GM12878 (cell line): ENCODE measurements around the gene NPDC1. TPM values are rescaled to one million over a fixed set of nuclear protein-coding genes. Genes with fewer than 3 reads are reported as not detected.

Experiments
- ATAC-seq: fragments of 200-7000 bp; cut with Tn5 transposase; 3 replicates; pipeline ENCODE4 v1.9.1; 2020; ENCODE audit warnings: mild to moderate bottlenecking, moderate library complexity
- BruUV-seq: library from RNA; stranded (reverse); fragments of 400-500 nt; replicated peaks from 2 replicates; lab custom pipeline; 2021; lab: Mats Ljungman, UMichigan
- CTCF ChIA-PET: fragments of 300-600 bp; sonication (Branson Sonifier 250); formaldehyde crosslinking; extraction: SDS; loops from one replicate; lab custom pipeline; 2021; ENCODE audit warnings: inconsistent platforms; lab: Yijun Ruan, JAX
- POLR2A ChIA-PET: fragments of 350-600 bp; formaldehyde crosslinking; extraction: SDS; loops from one replicate; lab custom pipeline; 2021; ENCODE audit warnings: inconsistent platforms; lab: Charles Lee
- RAD21 ChIA-PET: fragments of 300-600 bp; sonication (Branson Sonifier 250); formaldehyde crosslinking; loops from one replicate; lab custom pipeline; 2023; ENCODE audit warnings: antibody characterized with exemption; ENCODE audit not compliant: unreplicated experiment; lab: Charles Lee
- SMC1A ChIA-PET: fragments of 300-600 bp; sonication (Branson Sonifier 250); formaldehyde crosslinking; loops from one replicate; lab custom pipeline; 2023; ENCODE audit not compliant: unreplicated experiment, uncharacterized antibody; lab: Charles Lee
- DNase-seq: peaks from one replicate; pipeline ENCODE4 v3.0.0-alpha.2; 2011; ENCODE audit warnings: low read depth, low spot score
- FAIRE-seq: peaks from 3 replicates; lab custom pipeline; 2011; peaks lifted over from hg19 to GRCh38; lab: Jason Lieb, UNC
- H2AFZ ChIP-seq: 2 replicates; pipeline ENCODE4 v1.6.0; 2011; ENCODE audit warnings: low read depth, low read length, control low read depth; ENCODE audit not compliant: control insufficient read depth
- H3K27ac ChIP-seq: 2 replicates; pipeline ENCODE4 v1.5.1; 2011; ENCODE audit warnings: control low read depth; ENCODE audit not compliant: control insufficient read depth, insufficient read depth
- H3K27me3 ChIP-seq, 2 experiments: replicated peaks in 1 of 2; 2 replicates each; pipeline versions ENCODE4 v1.6.0 to v1.6.1; 2011; ENCODE audit warnings: low read length in 1 of 2; ENCODE audit not compliant: control insufficient read depth in 2 of 2, insufficient read depth in 2 of 2
- H3K36me3 ChIP-seq, 2 experiments: 2 replicates each; pipeline ENCODE4 v1.5.1; 2011; ENCODE audit warnings: low read length in 1 of 2; ENCODE audit not compliant: control insufficient read depth in 2 of 2, insufficient read depth in 2 of 2
- H3K4me1 ChIP-seq: 2 replicates; pipeline ENCODE4 v1.6.1; 2011; ENCODE audit warnings: mild to moderate bottlenecking, low read length, moderate library complexity, mixed read lengths; ENCODE audit not compliant: control insufficient read depth, insufficient read depth
- H3K4me2 ChIP-seq: 2 replicates; pipeline ENCODE4 v1.6.0; 2011; ENCODE audit warnings: control low read depth; ENCODE audit not compliant: control insufficient read depth, insufficient read depth
- H3K4me3 ChIP-seq: fragments of 200-600 bp; sonication (generic); 2 replicates; pipeline ENCODE4 v1.5.1; 2016
- H3K79me2 ChIP-seq: 2 replicates; pipeline ENCODE4 v1.6.0; 2011; ENCODE audit warnings: low read length; ENCODE audit not compliant: control insufficient read depth, insufficient read depth
- H3K9ac ChIP-seq: 2 replicates; pipeline ENCODE4 v1.8.0; 2011; ENCODE audit warnings: low read length, control low read depth, mixed read lengths; ENCODE audit not compliant: control insufficient read depth, insufficient read depth
- H3K9me3 ChIP-seq: replicated peaks from 3 replicates; pipeline ENCODE4 v1.5.1; 2011; ENCODE audit warnings: mild to moderate bottlenecking, low read length; ENCODE audit not compliant: control insufficient read depth, insufficient read depth
- H4K20me1 ChIP-seq: 2 replicates; pipeline ENCODE4 v1.6.0; 2011; ENCODE audit not compliant: control insufficient read depth, insufficient read depth
- BACH1 ChIP-seq: fragments of 450-650 bp; IDR thresholded peaks from 2 replicates; pipeline ENCODE4 v1.6.1; 2017; ENCODE audit warnings: mild to moderate bottlenecking, borderline replicate concordance
- CHD2 ChIP-seq: IDR thresholded peaks from 2 replicates; pipeline ENCODE4 v1.6.1; 2011; ENCODE audit warnings: low read depth, low read length, improper control_type of control experiment, borderline replicate concordance
- CHD4 ChIP-seq: fragments of 200-600 bp; sonication (generic); IDR thresholded peaks from 2 replicates; pipeline ENCODE4 v1.6.1; 2016; ENCODE audit warnings: mild to moderate bottlenecking
- GATAD2B ChIP-seq: fragments of 450-650 bp; conservative IDR thresholded peaks from 2 replicates; pipeline ENCODE4 v1.6.1; 2017; ENCODE audit warnings: low read depth, mild to moderate bottlenecking, moderate library complexity
- HCFC1 ChIP-seq: fragments of 150-350 bp; IDR thresholded peaks from 2 replicates; pipeline ENCODE4 v1.6.1; 2014; ENCODE audit warnings: low read length
- JUNB ChIP-seq: IDR thresholded peaks from 2 replicates; pipeline ENCODE4 v1.6.1; 2016; ENCODE audit warnings: antibody characterized with exemption, mild to moderate bottlenecking
- MEF2A ChIP-seq: IDR thresholded peaks from 2 replicates; pipeline ENCODE4 v1.6.1; 2011; ENCODE audit warnings: low read depth, mild to moderate bottlenecking, low read length, moderate library complexity; ENCODE audit not compliant: insufficient read depth
- MYC ChIP-seq: IDR thresholded peaks from 2 replicates; pipeline ENCODE4 v1.6.1; 2011; ENCODE audit warnings: mild to moderate bottlenecking, low read length, moderate library complexity, inconsistent platforms; ENCODE audit not compliant: insufficient read depth, insufficient replicate concordance, insufficient read length, severe bottlenecking
- PAX5 ChIP-seq: IDR thresholded peaks from 2 replicates; pipeline ENCODE4 v1.6.1; 2011; ENCODE audit warnings: low read depth, low read length, borderline replicate concordance
- RELA ChIP-seq: fragments of 450-650 bp; IDR thresholded peaks from 2 replicates; pipeline ENCODE4 v1.8.0; 2014; ENCODE audit warnings: borderline replicate concordance; ENCODE audit not compliant: partially characterized antibody
- ZNF687 ChIP-seq: fragments of 450-650 bp; IDR thresholded peaks from 2 replicates; pipeline ENCODE4 v1.6.1; 2017; ENCODE audit warnings: mild to moderate bottlenecking, moderate library complexity
- ZSCAN29 ChIP-seq: fragments of 450-650 bp; IDR thresholded peaks from 2 replicates; pipeline ENCODE4 v1.6.1; 2017; ENCODE audit warnings: mild to moderate bottlenecking, moderate library complexity
- WGBS: methylation state at CpG from one replicate; pipeline ENCODE4 v1.1.6; 2016; ENCODE audit warnings: low lambda C conversion rate; ENCODE audit not compliant: insufficient replicate concordance, insufficient coverage; ENCODE audit errors: missing lambda C conversion rate; 5-methylcytosine and 5-hydroxymethylcytosine counted together
- in situ Hi-C: fragments of 300-500 bp; cut with MboI; formaldehyde crosslinking; loops from 9 replicates; pipeline ENCODE4 v1.14.3; 2018; ENCODE audit warnings: mixed read lengths
- intact Hi-C: fragments of 100-400 bp; cut with micrococcal nuclease; formaldehyde crosslinking; loops from one replicate; pipeline ENCODE4 v1.14.2; 2022; ENCODE audit not compliant: unreplicated experiment
- polyA plus RNA-seq, 11 experiments: library from polyadenylated mRNA; depleted of rRNA in 4 of 11; unstranded in 6 of 11; stranded (reverse) in 5 of 11; fragments of >200 nt; fragmentation: Nextera tagmentation in 4 of 11; fragmentation: Illumina TruSeq in 1 of 11; extraction: Ambion mirVana in 4 of 11; extraction: Trizol in 1 of 11; gene quantifications; 1 replicate in 1 of 11; 2 replicates in 10 of 11; pipeline versions ENCODE4 v1.2.1 to v1.2.3, GENCODE V29; 2011 to 2016; ENCODE audit warnings: inconsistent platforms in 2 of 11, missing spikeins in 2 of 11, low read depth in 1 of 11
- total RNA-seq, 4 experiments: library from RNA; depleted of rRNA in 3 of 4; stranded (reverse); fragments of >200 nt in 3 of 4; fragmentation: Illumina TruSeq in 1 of 4; extraction: Trizol in 1 of 4; gene quantifications; 2 replicates each; pipeline versions ENCODE4 v1.2.1 to v1.2.3, GENCODE V29; 2013 to 2021
- TF ChIP-seq, protein P1 (sequence below): fragments of 450-650 bp; conservative IDR thresholded peaks from 2 replicates; pipeline ENCODE4 v1.6.1; 2017; ENCODE audit warnings: mild to moderate bottlenecking, moderate library complexity

NPDC1 gene
- total and polyA plus RNA-seq, 10 of the 15 experiments (the other 5 are each of a cell fraction or from before 2014, with no cell fraction given) = 0.04 to 1.7 (median 0.77) TPM; not detected in 2

- TF ChIP-seq, protein P1, sequence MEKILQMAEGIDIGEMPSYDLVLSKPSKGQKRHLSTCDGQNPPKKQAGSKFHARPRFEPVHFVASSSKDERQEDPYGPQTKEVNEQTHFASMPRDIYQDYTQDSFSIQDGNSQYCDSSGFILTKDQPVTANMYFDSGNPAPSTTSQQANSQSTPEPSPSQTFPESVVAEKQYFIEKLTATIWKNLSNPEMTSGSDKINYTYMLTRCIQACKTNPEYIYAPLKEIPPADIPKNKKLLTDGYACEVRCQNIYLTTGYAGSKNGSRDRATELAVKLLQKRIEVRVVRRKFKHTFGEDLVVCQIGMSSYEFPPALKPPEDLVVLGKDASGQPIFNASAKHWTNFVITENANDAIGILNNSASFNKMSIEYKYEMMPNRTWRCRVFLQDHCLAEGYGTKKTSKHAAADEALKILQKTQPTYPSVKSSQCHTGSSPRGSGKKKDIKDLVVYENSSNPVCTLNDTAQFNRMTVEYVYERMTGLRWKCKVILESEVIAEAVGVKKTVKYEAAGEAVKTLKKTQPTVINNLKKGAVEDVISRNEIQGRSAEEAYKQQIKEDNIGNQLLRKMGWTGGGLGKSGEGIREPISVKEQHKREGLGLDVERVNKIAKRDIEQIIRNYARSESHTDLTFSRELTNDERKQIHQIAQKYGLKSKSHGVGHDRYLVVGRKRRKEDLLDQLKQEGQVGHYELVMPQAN = 0 out of 2 replicates have a peak, but pooled peaks have one; percentile 65
- peak; percentile 2 for TF ChIP-seq MYC
- 0 out of 2 replicates have a peak, but pooled peaks have one; percentile 48 for TF ChIP-seq GATAD2B
- TF ChIP-seq BACH1 = 0 out of 2 replicates have a peak, but pooled peaks have one; percentile 25
- 0 out of 2 replicates have a peak, but pooled peaks have one; percentile 30 for TF ChIP-seq CHD2
These were observed 32.0 kb upstream of the NPDC1 start (continued) for GRCh38 chr9:137077758-137078693.

DNA sequence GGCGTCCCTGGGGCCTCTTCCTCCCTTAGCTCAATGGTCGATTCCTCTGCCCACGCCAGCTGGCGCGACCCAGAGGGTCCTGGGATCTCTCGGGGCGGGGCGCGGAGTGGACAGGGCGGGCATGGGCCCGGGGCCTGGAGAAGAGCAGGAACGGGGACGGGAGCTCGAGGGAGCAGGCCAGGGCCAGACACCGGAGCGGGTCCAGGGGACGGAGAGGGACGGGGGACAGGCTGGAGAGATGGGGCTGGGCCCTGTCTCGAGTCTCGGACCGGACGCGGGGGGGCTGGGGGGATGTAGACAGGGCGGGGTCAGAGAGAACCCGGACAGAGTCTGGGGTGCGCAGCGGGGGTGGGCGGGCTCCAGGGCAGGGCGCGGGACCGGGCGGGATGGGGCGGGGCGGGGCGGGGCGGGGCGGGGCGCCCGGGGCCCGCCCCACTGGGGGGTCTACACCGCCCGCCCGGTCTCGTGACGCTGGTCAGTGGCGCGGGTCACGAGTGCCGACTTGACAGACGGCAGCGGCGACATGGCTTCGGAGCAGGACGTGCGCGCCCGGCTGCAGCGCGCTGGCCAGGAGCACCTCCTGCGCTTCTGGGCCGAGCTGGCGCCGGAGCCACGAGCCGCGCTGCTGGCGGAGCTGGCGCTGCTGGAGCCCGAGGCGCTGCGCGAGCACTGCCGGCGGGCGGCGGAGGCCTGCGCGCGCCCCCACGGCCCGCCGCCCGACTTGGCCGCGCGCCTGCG is 31.2 kb upstream of the NPDC1 start, which contains the start of gene UAP1L1:
TSS of gene UAP1L1 (plus strand) at position 508 of the 738 bp plus-strand sequence. CDS start at position 524, 16 bp downstream.
- no peaks in the 10 kb centered on the region; the same call in 1 of the 2 replicates for H4K20me1 ChIP-seq
- ChIA-PET RAD21 (interaction anchor here (0.5 to 1.6 kb wide), 7 partner anchors 9 to 147 kb away, joined by 3 to 9 read pairs (median 4); partner anchors contain the start of gene MAN1B1), CTCF (interaction anchor here (1.1 to 1.7 kb wide), 5 partner anchors 9 to 234 kb away, joined by 3 to 11 read pairs (median 5); partner anchors contain the start of genes AJM1 and MAN1B1), POLR2A (interaction anchor here (0.5 to 1.8 kb wide), 7 partner anchors 9 to 376 kb away, joined by 3 to 11 read pairs (median 4); partner anchors contain the start of genes MAN1B1 and TUBB4B), SMC1A (interaction anchor here (0.8 to 2.1 kb wide), 3 partner anchors 9 to 38 kb away, joined by 3 to 11 read pairs (median 4); partner anchors contain the start of gene MAN1B1)
- in situ Hi-C loops (no loop called here), intact Hi-C loops (no loop called here)
- peak within 1 kb of the TSS; percentile 80 for H3K4me3 ChIP-seq
- FAIRE-seq (no peak), ATAC-seq (peak; percentile 85), DNase-seq (no peak)
- WGBS = 1% methylated on average over 51 of the region's 87 CpGs
- BruUV-seq = no TSS peak
- peaks cover 0 to 5% of the 10 kb centered on the region in 2 experiments; a peak in 3 of 4 replicates for H3K36me3 ChIP-seq
- H3K4me1 ChIP-seq = peaks cover 18% of the 10 kb centered on the region
- H2AFZ ChIP-seq = peak within 1 kb of the TSS; percentile 79
- H3K79me2 ChIP-seq = peaks cover 8% of the 10 kb centered on the region
- H3K27ac ChIP-seq = peak within 1 kb of the TSS; percentile 57
- H3K4me2 ChIP-seq = peak within 1 kb of the TSS; percentile 72
- no peaks in the 10 kb centered on the region for H3K27me3 ChIP-seq
- H3K9ac ChIP-seq = peak within 1 kb of the TSS; percentile 68
- H3K9me3 ChIP-seq = no peaks in the 10 kb centered on the region
- no peak for TF ChIP-seq JUNB
- no peak for TF ChIP-seq RELA
- TF ChIP-seq CHD4 = no peak
- TF ChIP-seq PAX5 = no peak
- TF ChIP-seq ZNF687 = peak; percentile 24
- no peak for TF ChIP-seq HCFC1
- peak; percentile 72 for TF ChIP-seq ZSCAN29
- no peak for TF ChIP-seq MEF2A
